Naive thymus-derived CD8-positive, alpha-beta T cell (primary cell): ENCODE data around the gene PLOD1. TPM values are rescaled to one million over a fixed set of nuclear protein-coding genes. Genes with fewer than 3 reads are reported as not detected.
"Not testable (repeated sequence)": the region's sequence is repeated elsewhere in the genome, so short reads cannot be mapped to it uniquely, and the experiment has no call there.

ENCODE experiments used
- ATAC-seq, 2 donors: fragments of 150-1000 bp; cut with Tn5 transposase in 1 of 2; sonication (Bioruptor Pico), chemical (Tn5 transposase) in 1 of 2; 1 replicate in 1 of 2; 2 replicates in 1 of 2; pipeline ENCODE4 v1.10.0; 2021; ENCODE audit warnings: mild to moderate bottlenecking in 2 of 2, moderate library complexity in 2 of 2
- POLR2A ChIA-PET: fragments of 350-600 bp; sonication (Branson Sonifier 250); formaldehyde crosslinking; loops from one replicate; lab custom pipeline; 2021; ENCODE audit warnings: antibody characterized with exemption; lab: Charles Lee
- DNase-seq, 10 donors: peaks; one replicate each; pipeline versions ENCODE4 v3.0.0 to v3.0.0-alpha.2; 2020 to 2022
- H3K27ac Mint-ChIP-seq, 10 donors: one replicate each; pipeline ENCODE4 v1.8.0; 2020 to 2022; ENCODE audit warnings: mild to moderate bottlenecking in 10 of 10, mixed read lengths in 10 of 10, moderate library complexity in 4 of 10, inconsistent platforms in 1 of 10
- H3K27me3 Mint-ChIP-seq, 5 donors: one replicate each; pipeline ENCODE4 v1.8.0; 2021 to 2022; ENCODE audit warnings: mixed read lengths in 5 of 5
- H3K36me3 Mint-ChIP-seq, 3 donors: one replicate each; pipeline ENCODE4 v1.8.0; 2020 to 2022; ENCODE audit warnings: mixed read lengths in 3 of 3, mild to moderate bottlenecking in 2 of 3, inconsistent platforms in 1 of 3
- H3K4me1 Mint-ChIP-seq, 4 donors: one replicate each; pipeline ENCODE4 v1.8.0; 2021 to 2022; ENCODE audit warnings: mixed read lengths in 4 of 4
- H3K4me3 Mint-ChIP-seq, 10 donors: one replicate each; pipeline ENCODE4 v1.8.0; 2020 to 2022; ENCODE audit warnings: mild to moderate bottlenecking in 10 of 10, mixed read lengths in 10 of 10, moderate library complexity in 6 of 10, inconsistent platforms in 1 of 10
- H3K9me3 Mint-ChIP-seq, 9 donors: one replicate each; pipeline ENCODE4 v1.8.0; 2020 to 2022; ENCODE audit warnings: mixed read lengths in 9 of 9, mild to moderate bottlenecking in 3 of 9, inconsistent platforms in 1 of 9, moderate library complexity in 1 of 9
- polyA plus RNA-seq, 3 donors: library from polyadenylated mRNA; unstranded; fragments of 300-500 nt; fragmentation: Illumina TruSeq; gene quantifications; one replicate each; pipeline ENCODE4 v1.2.3, GENCODE V29; 2021
- total RNA-seq, 8 experiments: library from RNA in 2 of 8; stranded (reverse) in 2 of 8; gene quantifications; one replicate each; pipeline ENCODE4 v1.2.3 and lab custom pipeline; 2021 to 2026

The PLOD1 gene
- total and polyA plus RNA-seq, 5 experiments from 2014 or later = 4.5 to 7.9 (median 5.0) TPM

GRCh38 chr1:11927866-11928592 lies 6.5 kb upstream of the PLOD1 start:
- Mint-ChIP-seq H3K27ac (peak overlapping the region in 1 of 10 donors; percentile 4), H3K4me1 (peaks cover 13 to 31% (median 29%) of the 10 kb centered on the region in 4 donors), H3K9me3 (no peaks in the 10 kb centered on the region), H3K4me3 (peak overlapping the region in 7 of 10 donors; percentile 7 to 73 (median 55)), H3K27me3 (no peaks in the 10 kb centered on the region), H3K36me3 (peaks cover 0 to 12% (median 4%) of the 10 kb centered on the region in 3 donors)
- POLR2A ChIA-PET = interaction anchor here (1.2 to 1.8 kb wide), 3 partner anchors 18 to 52 kb away, joined by 4 to 7 read pairs (median 6); no protein-coding TSS in a partner anchor
- DNase-seq = no peak
- ATAC-seq = no peak

GRCh38 chr1:11929849-11930248 lies 4.7 kb upstream of the PLOD1 start:
- Mint-ChIP-seq H3K27me3 (no peaks in the 10 kb centered on the region), H3K4me3 (no peak overlapping the region), H3K4me1 (peaks cover under 1 to 19% (median 14%) of the 10 kb centered on the region in 4 donors), H3K36me3 (no peaks in the 10 kb centered on the region), H3K9me3 (no peaks in the 10 kb centered on the region), H3K27ac (no peak overlapping the region)
- no peak for ATAC-seq
- POLR2A ChIA-PET = no interaction called here
- no peak for DNase-seq

GRCh38 chr1:11930571-11931445 lies 3.7 kb upstream of the PLOD1 start:
- H3K27me3 Mint-ChIP-seq = no peaks in the 10 kb centered on the region
- peaks cover 0 to 18% (median 10%) of the 10 kb centered on the region in 4 donors for H3K4me1 Mint-ChIP-seq
- peak overlapping the region in 1 of 10 donors; percentile 19 for H3K27ac Mint-ChIP-seq
- H3K4me3 Mint-ChIP-seq = no peak overlapping the region
- no peak for ATAC-seq
- no peaks in the 10 kb centered on the region for H3K36me3 Mint-ChIP-seq
- POLR2A ChIA-PET = interaction anchor here (0.6 to 3.3 kb wide), 2 partner anchors 22 to 70 kb away, joined by 7 to 17 read pairs; no protein-coding TSS in a partner anchor
- no peaks in the 10 kb centered on the region for H3K9me3 Mint-ChIP-seq
- DNase-seq = no peak

- ATAC-seq (no peak), DNase-seq (no peak)
- Mint-ChIP-seq H3K4me1 (peaks cover 0 to 13% (median 3%) of the 10 kb centered on the region in 4 donors), H3K27ac (no peak overlapping the region), H3K4me3 (peak overlapping the region in 1 of 10 donors; percentile 4), H3K36me3 (no peaks in the 10 kb centered on the region), H3K27me3 (no peaks in the 10 kb centered on the region), H3K9me3 (no peaks in the 10 kb centered on the region)
- POLR2A ChIA-PET = interaction anchor here (3.3 kb wide), 1 partner anchor 23 kb away, joined by 17 read pairs; no protein-coding TSS in a partner anchor
Measured at GRCh38 chr1:11931845-11932244, 2.7 kb upstream of the PLOD1 start.

- H3K27ac Mint-ChIP-seq = peak overlapping the region in 3 of 10 donors; percentile 49 to 73 (median 68)
- DNase-seq = no peak
- no peak for ATAC-seq
- H3K9me3 Mint-ChIP-seq = no peaks in the 10 kb centered on the region
- peaks cover 0 to 10% (median 3%) of the 10 kb centered on the region in 4 donors for H3K4me1 Mint-ChIP-seq
- no peaks in the 10 kb centered on the region for H3K36me3 Mint-ChIP-seq
- POLR2A ChIA-PET = interaction anchor here (0.6 to 2.4 kb wide), 5 partner anchors 18 to 198 kb away, joined by 3 to 32 read pairs (median 5); partner anchors contain the start of gene MFN2
- no peaks in the 10 kb centered on the region for H3K27me3 Mint-ChIP-seq
- H3K4me3 Mint-ChIP-seq = peak overlapping the region; percentile 74 to 90 (median 84)
Measured at GRCh38 chr1:11935057-11935412, 518 bp downstream of the PLOD1 start.

GRCh38 chr1:11935733-11936132 lies 1.2 kb downstream of the PLOD1 start:
- not testable (repeated sequence) for H3K9me3 Mint-ChIP-seq, DNase-seq, H3K36me3 Mint-ChIP-seq, H3K27me3 Mint-ChIP-seq, ATAC-seq, H3K27ac Mint-ChIP-seq
- POLR2A ChIA-PET = interaction anchor here (2.4 kb wide), 1 partner anchor 27 kb away, joined by 32 read pairs; no protein-coding TSS in a partner anchor
- Mint-ChIP-seq H3K4me3 (peak overlapping the region in 4 of 10 donors; percentile 4 to 30 (median 12)), H3K4me1 (peaks cover 0 to 10% (median 3%) of the 10 kb centered on the region in 4 donors)

- ATAC-seq (no peak), DNase-seq (no peak)
- POLR2A ChIA-PET = interaction anchor here (0.9 to 1.0 kb wide), 2 partner anchors 30 to 43 kb away, joined by 3 to 6 read pairs; no protein-coding TSS in a partner anchor
- H3K4me3 Mint-ChIP-seq = no peak overlapping the region
- peak overlapping the region in 1 of 10 donors; percentile 53 for H3K27ac Mint-ChIP-seq
- no peaks in the 10 kb centered on the region for H3K36me3 Mint-ChIP-seq
- no peaks in the 10 kb centered on the region for H3K27me3 Mint-ChIP-seq
- no peaks in the 10 kb centered on the region for H3K9me3 Mint-ChIP-seq
- H3K4me1 Mint-ChIP-seq = peaks cover 0 to 8% (median 3%) of the 10 kb centered on the region in 4 donors
Measured at GRCh38 chr1:11938722-11939526, 4.4 kb downstream of the PLOD1 start.

GRCh38 chr1:11939794-11940193 lies 5.3 kb downstream of the PLOD1 start:
- H3K36me3 Mint-ChIP-seq, POLR2A ChIA-PET, ATAC-seq, H3K9me3 Mint-ChIP-seq, H3K27ac Mint-ChIP-seq, H3K4me1 Mint-ChIP-seq, H3K27me3 Mint-ChIP-seq, H3K4me3 Mint-ChIP-seq, DNase-seq: not testable (repeated sequence)

- Mint-ChIP-seq H3K9me3 (no peaks in the 10 kb centered on the region), H3K27me3 (no peaks in the 10 kb centered on the region), H3K36me3 (no peaks in the 10 kb centered on the region), H3K27ac (no peak overlapping the region), H3K4me1 (no peaks in the 10 kb centered on the region), H3K4me3 (no peak overlapping the region)
- DNase-seq (no peak), ATAC-seq (no peak)
- POLR2A ChIA-PET = no interaction called here
Measured at GRCh38 chr1:11940260-11940921, 5.9 kb downstream of the PLOD1 start.

- Mint-ChIP-seq H3K4me3 (no peak overlapping the region), H3K36me3 (no peaks in the 10 kb centered on the region), H3K27ac (no peak overlapping the region), H3K9me3 (no peaks in the 10 kb centered on the region), H3K27me3 (no peaks in the 10 kb centered on the region), H3K4me1 (no peaks in the 10 kb centered on the region)
- ATAC-seq (no peak), DNase-seq (no peak)
- POLR2A ChIA-PET = no interaction called here
Measured at GRCh38 chr1:11942280-11942679, 7.8 kb downstream of the PLOD1 start.

GRCh38 chr1:11943619-11944018 lies 9.1 kb downstream of the PLOD1 start:
- ATAC-seq (no peak), DNase-seq (no peak)
- H3K4me3 Mint-ChIP-seq = no peak overlapping the region
- no peak overlapping the region for H3K27ac Mint-ChIP-seq
- H3K9me3 Mint-ChIP-seq = no peaks in the 10 kb centered on the region
- no peaks in the 10 kb centered on the region for H3K27me3 Mint-ChIP-seq
- no peaks in the 10 kb centered on the region for H3K4me1 Mint-ChIP-seq
- POLR2A ChIA-PET = interaction anchor here (0.9 kb wide), 1 partner anchor 35 kb away, joined by 3 read pairs; no protein-coding TSS in a partner anchor
- H3K36me3 Mint-ChIP-seq = no peaks in the 10 kb centered on the region
